Right lobe of liver (tissue), 4 donors: ENCODE data around the gene ELL.

Experiments used
- POLR2A ChIP-seq: fragments of 450-650 bp; IDR thresholded peaks from one replicate; pipeline ENCODE4 v1.6.1; 2017; ENCODE audit warnings: antibody characterized with exemption, mild to moderate bottlenecking
- TF ChIP-seq, protein P1 (sequence below), 4 donors: fragments of 200-600 bp in 3 of 4; fragments of 450-650 bp in 1 of 4; IDR thresholded peaks; one replicate each; pipeline versions ENCODE4 v1.5.1 to v1.8.0; 2016 to 2022; ENCODE audit warnings: antibody characterized with exemption in 4 of 4, mild to moderate bottlenecking in 2 of 4
- donor health status: DM: no; HTN: no; CAD: no.
- donor health status: DM: no; HTN: no; CAD: no.
- donor health status: DM: no; HTN: yes; CAD: no.

DNA sequence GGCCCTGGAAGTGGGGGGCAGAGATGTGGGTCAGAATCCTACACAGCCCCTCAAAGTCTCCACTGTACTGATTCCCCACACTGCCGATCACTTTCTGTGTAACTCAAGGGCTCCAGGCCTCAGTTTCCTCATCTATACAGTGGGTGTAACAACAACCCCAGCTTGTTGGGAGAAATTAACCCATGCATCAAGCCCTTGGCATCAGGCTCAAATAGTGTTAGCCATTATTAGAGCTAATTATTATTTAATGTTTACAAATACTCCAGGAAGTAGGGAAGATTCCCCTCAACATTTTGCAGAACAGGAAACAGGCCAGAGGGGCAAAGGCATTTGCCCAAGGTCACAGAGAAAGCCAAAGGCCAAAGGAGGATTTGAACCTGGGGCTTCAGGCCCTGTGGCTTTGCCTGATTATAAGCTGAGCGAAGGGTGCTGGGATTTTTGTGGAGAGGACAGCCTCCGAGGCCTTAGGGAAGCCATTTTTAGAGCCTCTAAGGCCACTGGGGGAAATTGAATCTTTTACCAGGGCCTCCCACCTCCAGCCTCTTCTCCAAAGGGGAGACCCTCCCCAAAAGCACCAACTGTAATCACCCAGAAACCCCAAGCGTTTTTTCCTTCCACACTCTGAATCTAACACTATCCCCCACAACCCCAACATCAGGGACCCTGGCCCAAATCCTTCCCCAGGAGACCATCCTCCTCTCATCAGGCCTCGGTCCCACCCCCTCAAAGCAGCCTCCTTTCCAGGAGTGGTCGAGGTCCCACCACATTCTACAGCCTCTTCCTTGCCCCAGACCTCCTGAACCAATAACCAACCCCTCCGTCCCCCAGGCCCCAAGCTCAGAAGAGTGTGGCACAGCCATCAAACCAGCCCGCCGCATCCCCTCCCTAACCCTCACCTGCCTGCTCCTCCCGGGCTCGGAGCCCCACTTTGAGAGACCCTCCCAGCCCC, 20.4 kb upstream of the ELL start:
- TF ChIP-seq POLR2A, result no peak
- TF ChIP-seq, protein P1, sequence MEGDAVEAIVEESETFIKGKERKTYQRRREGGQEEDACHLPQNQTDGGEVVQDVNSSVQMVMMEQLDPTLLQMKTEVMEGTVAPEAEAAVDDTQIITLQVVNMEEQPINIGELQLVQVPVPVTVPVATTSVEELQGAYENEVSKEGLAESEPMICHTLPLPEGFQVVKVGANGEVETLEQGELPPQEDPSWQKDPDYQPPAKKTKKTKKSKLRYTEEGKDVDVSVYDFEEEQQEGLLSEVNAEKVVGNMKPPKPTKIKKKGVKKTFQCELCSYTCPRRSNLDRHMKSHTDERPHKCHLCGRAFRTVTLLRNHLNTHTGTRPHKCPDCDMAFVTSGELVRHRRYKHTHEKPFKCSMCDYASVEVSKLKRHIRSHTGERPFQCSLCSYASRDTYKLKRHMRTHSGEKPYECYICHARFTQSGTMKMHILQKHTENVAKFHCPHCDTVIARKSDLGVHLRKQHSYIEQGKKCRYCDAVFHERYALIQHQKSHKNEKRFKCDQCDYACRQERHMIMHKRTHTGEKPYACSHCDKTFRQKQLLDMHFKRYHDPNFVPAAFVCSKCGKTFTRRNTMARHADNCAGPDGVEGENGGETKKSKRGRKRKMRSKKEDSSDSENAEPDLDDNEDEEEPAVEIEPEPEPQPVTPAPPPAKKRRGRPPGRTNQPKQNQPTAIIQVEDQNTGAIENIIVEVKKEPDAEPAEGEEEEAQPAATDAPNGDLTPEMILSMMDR (IDR thresholded peaks at IDR 0.05), result no peak
